ENCODE results near the gene FBXL7.

The FBXL7 gene

DNA sequence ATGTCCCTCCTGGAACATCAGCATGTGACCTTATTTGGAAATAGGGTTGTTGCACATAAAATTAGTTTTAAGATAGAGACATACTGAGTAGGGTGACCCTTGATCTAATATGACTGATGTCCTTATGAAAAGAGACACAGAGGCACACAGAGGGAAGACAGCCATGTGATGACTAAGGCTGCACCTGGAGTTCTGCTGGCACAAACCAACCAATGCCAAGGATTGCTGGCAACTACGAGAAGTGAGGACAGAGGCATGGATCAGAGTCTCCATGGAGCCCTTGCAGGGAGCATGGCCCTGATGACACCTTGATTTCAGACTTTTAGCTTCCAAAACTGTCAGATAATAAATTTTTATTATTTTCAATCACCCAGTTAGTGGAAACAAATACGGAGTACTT lies 101.9 kb downstream of the FBXL7 start:
- DNase-seq (ENCODE audit: extremely low spot score) = no peak
- CTCF ChIA-PET = no interaction called here
- TF ChIP-seq, protein P1, sequence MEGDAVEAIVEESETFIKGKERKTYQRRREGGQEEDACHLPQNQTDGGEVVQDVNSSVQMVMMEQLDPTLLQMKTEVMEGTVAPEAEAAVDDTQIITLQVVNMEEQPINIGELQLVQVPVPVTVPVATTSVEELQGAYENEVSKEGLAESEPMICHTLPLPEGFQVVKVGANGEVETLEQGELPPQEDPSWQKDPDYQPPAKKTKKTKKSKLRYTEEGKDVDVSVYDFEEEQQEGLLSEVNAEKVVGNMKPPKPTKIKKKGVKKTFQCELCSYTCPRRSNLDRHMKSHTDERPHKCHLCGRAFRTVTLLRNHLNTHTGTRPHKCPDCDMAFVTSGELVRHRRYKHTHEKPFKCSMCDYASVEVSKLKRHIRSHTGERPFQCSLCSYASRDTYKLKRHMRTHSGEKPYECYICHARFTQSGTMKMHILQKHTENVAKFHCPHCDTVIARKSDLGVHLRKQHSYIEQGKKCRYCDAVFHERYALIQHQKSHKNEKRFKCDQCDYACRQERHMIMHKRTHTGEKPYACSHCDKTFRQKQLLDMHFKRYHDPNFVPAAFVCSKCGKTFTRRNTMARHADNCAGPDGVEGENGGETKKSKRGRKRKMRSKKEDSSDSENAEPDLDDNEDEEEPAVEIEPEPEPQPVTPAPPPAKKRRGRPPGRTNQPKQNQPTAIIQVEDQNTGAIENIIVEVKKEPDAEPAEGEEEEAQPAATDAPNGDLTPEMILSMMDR (IDR thresholded peaks at IDR 0.05; ENCODE audit: control extremely low read depth, extremely low read depth, low read depth, missing control alignments) = no peak
- POLR2A ChIA-PET = no interaction called here

DNA sequence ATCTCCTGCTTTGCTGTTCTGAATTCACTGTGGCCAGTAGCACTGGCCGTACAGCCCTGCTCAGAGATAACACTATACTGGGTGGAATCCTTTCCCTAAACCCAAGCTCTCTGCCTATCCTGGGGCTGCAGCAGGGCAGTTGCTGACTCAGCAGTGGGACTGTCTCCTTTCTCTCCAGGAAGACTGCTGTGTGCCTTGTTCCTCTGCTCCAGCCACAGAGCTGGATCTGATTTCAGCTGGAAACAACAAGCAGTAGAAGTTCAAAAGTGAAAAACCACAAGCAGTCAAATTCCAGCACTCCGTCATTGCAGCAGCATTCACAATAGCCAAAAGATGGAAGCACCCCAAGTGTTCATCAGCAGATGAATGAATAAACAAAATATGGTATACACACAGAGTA lies 105.0 kb downstream of the FBXL7 start:
- DNase-seq (ENCODE audit: extremely low spot score) = no peak
- TF ChIP-seq, protein P1 (IDR thresholded peaks at IDR 0.05; ENCODE audit: control extremely low read depth, extremely low read depth, low read depth, missing control alignments) = no peak
- ChIA-PET CTCF (no interaction called here), POLR2A (no interaction called here)

- POLR2A ChIA-PET = no interaction called here
Measured at GRCh38 chr5:15606197-15606596, 106.2 kb downstream of the FBXL7 start.

DNA sequence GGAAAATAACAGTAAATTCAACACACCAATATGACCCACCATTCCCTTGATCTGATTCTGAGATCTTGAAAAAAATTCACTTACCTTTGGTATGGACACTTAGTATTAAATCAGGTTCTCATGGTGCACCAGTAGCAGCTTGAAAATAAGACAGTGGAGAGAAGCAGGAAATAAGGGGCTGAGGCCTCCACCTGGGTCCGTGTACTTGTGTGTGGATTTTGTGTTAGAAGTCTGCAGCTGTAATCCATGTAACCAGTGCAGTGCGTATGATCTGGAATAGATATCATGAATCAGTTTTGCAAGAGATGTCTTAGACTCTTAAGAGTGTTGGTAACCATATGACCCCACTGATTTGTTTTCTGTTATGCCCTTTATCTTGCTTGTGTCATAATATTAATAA lies 107.1 kb downstream of the FBXL7 start:
- TF ChIP-seq, protein P1 (IDR thresholded peaks at IDR 0.05; ENCODE audit: control extremely low read depth, extremely low read depth, low read depth, missing control alignments) = no peak
- POLR2A ChIA-PET = no interaction called here
- no peak for DNase-seq (ENCODE audit: extremely low spot score)
- CTCF ChIA-PET = no interaction called here

More at GRCh38 chr5:15606197-15606596, 106.2 kb downstream of the FBXL7 start:
- TF ChIP-seq, protein P1 (IDR thresholded peaks at IDR 0.05; ENCODE audit: control extremely low read depth, extremely low read depth, low read depth, missing control alignments) = no peak
- no peak for DNase-seq (ENCODE audit: extremely low spot score)
- CTCF ChIA-PET = no interaction called here

- CTCF ChIA-PET = no interaction called here
- TF ChIP-seq, protein P1 (IDR thresholded peaks at IDR 0.05; ENCODE audit: control extremely low read depth, extremely low read depth, low read depth, missing control alignments) = no peak
- no peak for DNase-seq (ENCODE audit: extremely low spot score)
- POLR2A ChIA-PET = no interaction called here
Measured at GRCh38 chr5:15609076-15609725, 109.2 kb downstream of the FBXL7 start.

DNA sequence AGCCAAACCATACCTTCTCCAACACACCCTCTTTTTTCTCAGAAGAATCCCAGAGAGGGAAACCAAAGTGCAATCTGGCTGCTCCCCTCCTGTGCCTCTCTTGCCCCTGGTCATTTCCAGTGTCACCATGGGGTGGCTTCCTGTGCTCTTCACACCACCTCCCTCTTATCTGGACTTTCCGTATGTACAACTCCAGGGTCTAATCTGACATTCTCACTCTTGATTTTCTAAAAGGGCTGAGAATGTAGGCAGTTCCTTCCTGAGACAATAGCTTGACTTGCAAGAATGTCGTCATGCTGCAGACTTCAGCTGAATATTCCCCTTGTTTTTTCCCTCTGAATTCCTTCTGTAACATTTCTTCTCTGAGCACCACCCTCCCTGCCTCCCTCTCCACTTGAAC lies 110.2 kb downstream of the FBXL7 start:
- no peak for DNase-seq (ENCODE audit: extremely low spot score)
- TF ChIP-seq, protein P1 (IDR thresholded peaks at IDR 0.05; ENCODE audit: control extremely low read depth, extremely low read depth, low read depth, missing control alignments) = no peak
- ChIA-PET CTCF (interaction anchor here (1.1 kb wide), 1 partner anchor 11 kb away, joined by 3 read pairs; no protein-coding TSS in a partner anchor), POLR2A (no interaction called here)
